Measurements from ENCODE around the gene NOTCH3. TPM values are rescaled to one million over a fixed set of nuclear protein-coding genes. Genes with fewer than 3 reads are reported as not detected.

Gene NOTCH3
- total RNA-seq, 1 experiment from 2014 or later = 164 TPM

DNA sequence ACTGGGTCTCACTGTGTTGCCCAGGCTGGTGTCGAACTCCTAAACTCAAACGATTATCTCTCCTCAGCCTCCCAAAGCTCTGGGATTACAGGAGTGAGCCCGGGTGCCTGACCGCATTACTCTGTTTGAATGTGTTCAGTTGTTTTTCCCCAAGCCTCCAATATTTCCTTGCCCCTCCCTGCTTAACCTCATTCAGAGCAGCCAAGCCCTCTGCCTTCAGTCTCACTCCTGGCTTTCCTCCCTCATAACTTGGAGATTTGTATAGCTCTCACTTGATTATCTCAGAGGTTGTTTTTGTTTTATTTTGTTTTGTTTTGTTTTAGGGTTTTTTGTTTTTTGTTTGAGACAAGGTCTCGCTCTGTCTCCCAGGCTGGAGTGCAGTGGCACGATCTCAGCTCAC lies 20.0 kb upstream of the NOTCH3 start:
- Histone ChIP-seq H2BK5ac (ENCODE audit: insufficient read length, low read length) (no peak overlapping the region), H2BK15ac (ENCODE audit: low read depth, low read length) (no peak overlapping the region), H3K4me1 (ENCODE audit: insufficient read depth, low read length) (no peaks in the 10 kb centered on the region), H2BK20ac (ENCODE audit: low read depth, low read length, poor library complexity, severe bottlenecking) (no peak overlapping the region), H4K91ac (ENCODE audit: insufficient read length, low read depth, low read length) (no peak overlapping the region), H3K9ac (ENCODE audit: extremely low read depth, insufficient read length, low read length) (no peak overlapping the region), H3K79me1 (ENCODE audit: insufficient read depth, low read depth, low read length, poor library complexity, severe bottlenecking) (no peaks in the 10 kb centered on the region), H2AK5ac (ENCODE audit: insufficient read length, low read length) (no peak overlapping the region), H3T11ph (ENCODE audit: low read length) (no peak overlapping the region), H3K79me2 (ENCODE audit: insufficient read depth, low read length) (no peaks in the 10 kb centered on the region), H3K18ac (ENCODE audit: insufficient read length, low read depth, low read length) (no peak overlapping the region), H2BK120ac (ENCODE audit: low read depth, low read length, poor library complexity, severe bottlenecking) (no peak overlapping the region), H4K20me1 (ENCODE audit: control insufficient read depth, insufficient read depth, insufficient read length) (no peaks in the 10 kb centered on the region), H3K27ac (ENCODE audit: insufficient read length, low read depth, low read length) (no peak overlapping the region), H3K23ac (ENCODE audit: insufficient read length, low read depth, low read length) (no peak overlapping the region), H2AFZ (ENCODE audit: low read length) (no peak overlapping the region), H3K27me3 (ENCODE audit: insufficient read depth, low read length) (no peaks in the 10 kb centered on the region), H3K4me2 (ENCODE audit: insufficient read depth, insufficient read length, low read length) (no peak overlapping the region), H4K5ac (ENCODE audit: insufficient read length, low read depth, low read length) (no peak overlapping the region), H3K4ac (ENCODE audit: low read depth, low read length) (no peak overlapping the region), H3K56ac (ENCODE audit: insufficient read length, low read depth, low read length) (no peak overlapping the region), H4K8ac (replicated peaks; ENCODE audit: insufficient read length, low read depth, low read length) (no peak overlapping the region), H3K23me2 (ENCODE audit: insufficient read length, low read depth, low read length, poor library complexity, severe bottlenecking) (peaks cover 14% of the 10 kb centered on the region), H3K14ac (ENCODE audit: insufficient read depth, low read length) (no peak overlapping the region), H2BK12ac (ENCODE audit: insufficient read length, low read depth, low read length) (no peak overlapping the region), H3K9me3 (ENCODE audit: control insufficient read depth, low read depth, low read length) (no peaks in the 10 kb centered on the region)
- Mint-ChIP-seq H3K27ac (no peak overlapping the region), H3K36me3 (ENCODE audit: insufficient read depth in 1 of 3, low read depth in 3 of 3) (no peaks in the 10 kb centered on the region), H3K4me3 (no peak overlapping the region; a peak in 2 of 5 replicates), H3K9me3 (no peaks in the 10 kb centered on the region), H3K4me1 (peaks cover 12 to 14% of the 10 kb centered on the region in 2 experiments), H3K27me3 (ENCODE audit: low read depth) (peaks cover 5% of the 10 kb centered on the region)
- WGBS (ENCODE audit: extremely low coverage, insufficient read length, low lambda C conversion rate) = no CpG with 5 or more reads among the region's 6 CpGs
- no peak for DNase-seq
- TF ChIP-seq, protein P1, sequence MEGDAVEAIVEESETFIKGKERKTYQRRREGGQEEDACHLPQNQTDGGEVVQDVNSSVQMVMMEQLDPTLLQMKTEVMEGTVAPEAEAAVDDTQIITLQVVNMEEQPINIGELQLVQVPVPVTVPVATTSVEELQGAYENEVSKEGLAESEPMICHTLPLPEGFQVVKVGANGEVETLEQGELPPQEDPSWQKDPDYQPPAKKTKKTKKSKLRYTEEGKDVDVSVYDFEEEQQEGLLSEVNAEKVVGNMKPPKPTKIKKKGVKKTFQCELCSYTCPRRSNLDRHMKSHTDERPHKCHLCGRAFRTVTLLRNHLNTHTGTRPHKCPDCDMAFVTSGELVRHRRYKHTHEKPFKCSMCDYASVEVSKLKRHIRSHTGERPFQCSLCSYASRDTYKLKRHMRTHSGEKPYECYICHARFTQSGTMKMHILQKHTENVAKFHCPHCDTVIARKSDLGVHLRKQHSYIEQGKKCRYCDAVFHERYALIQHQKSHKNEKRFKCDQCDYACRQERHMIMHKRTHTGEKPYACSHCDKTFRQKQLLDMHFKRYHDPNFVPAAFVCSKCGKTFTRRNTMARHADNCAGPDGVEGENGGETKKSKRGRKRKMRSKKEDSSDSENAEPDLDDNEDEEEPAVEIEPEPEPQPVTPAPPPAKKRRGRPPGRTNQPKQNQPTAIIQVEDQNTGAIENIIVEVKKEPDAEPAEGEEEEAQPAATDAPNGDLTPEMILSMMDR (conservative IDR thresholded peaks at IDR 0.05) = no peak

Data from H9 (cell line).